Activated CD4-positive, alpha-beta T cell treated with anti-CD3 and anti-CD28 coated beads for 4 hours (primary cell): ENCODE measurements around the gene ELOVL7.
"Not testable (repeated sequence)": the region's sequence is repeated elsewhere in the genome, so short reads cannot be mapped to it uniquely, and the experiment has no call there.

ENCODE experiments used
- DNase-seq, 2 donors: peaks; one replicate each; pipeline ENCODE4 v3.0.0-alpha.2; 2020

Gene ELOVL7

GRCh38 chr5:60843936-60844905, at the start of gene ELOVL7:
Gene ELOVL7 (minus strand): TSS chr5:60844269. CDS start chr5:60787397, 56,872 bp downstream.
- no peak for DNase-seq

- no peak for DNase-seq
Measured at GRCh38 chr5:60893521-60893920, 49.5 kb upstream of the ELOVL7 start.

- DNase-seq, result no peak
Measured at GRCh38 chr5:60891667-60892066, 47.6 kb upstream of the ELOVL7 start.

DNA sequence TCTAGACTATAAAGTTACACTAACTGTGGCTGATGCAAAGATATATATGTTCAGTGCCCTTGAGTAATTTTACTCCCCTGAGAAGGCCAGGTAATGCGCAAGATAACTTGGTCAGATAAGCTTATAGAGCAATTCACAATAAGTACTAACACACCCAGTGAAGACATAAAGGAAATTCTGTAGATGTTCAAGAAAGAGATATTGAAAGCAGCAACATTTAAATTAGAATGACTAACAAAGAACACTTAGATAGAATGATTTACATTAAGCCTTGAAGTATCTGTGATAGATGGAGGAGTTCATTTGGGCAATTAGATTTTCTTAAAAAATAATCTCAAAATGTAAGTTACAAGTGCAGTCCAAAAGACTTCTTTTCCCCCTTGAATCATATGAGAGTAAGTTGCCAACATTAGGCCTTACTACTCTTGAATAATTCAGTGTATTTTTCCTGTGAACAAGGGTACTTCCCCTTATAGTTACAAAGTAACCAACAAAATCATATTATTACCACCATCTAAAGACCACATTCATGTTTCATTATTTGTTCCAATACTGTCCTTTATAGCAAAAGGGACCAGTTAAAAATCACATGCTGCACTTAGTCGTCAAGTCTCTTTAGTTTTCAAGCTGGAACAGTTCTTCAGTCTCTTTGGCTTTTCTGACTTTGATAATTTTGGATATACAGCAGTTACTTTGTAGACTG, 44.4 kb upstream of the ELOVL7 start:
- DNase-seq, result no peak

GRCh38 chr5:60887746-60888145, 43.7 kb upstream of the ELOVL7 start:
- DNase-seq, result no peak

DNA sequence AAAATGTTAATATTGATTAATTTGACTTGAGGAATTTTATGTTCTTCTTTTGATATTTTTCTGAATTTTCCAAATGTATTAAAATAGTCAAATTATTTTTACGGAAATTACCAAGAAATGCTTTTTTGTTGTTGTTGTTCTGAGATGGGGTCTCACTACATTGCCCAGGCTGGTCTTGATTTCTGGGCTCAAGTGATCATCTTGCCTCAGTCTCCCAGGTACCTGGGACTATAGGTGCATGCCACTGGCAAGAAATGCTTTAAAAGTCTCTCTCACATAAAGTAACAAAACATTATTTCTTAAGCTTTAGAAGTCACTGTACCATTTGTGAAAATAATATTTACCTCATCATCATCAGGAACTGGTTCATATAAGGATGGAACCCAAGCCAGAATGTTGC, 43.0 kb upstream of the ELOVL7 start:
- DNase-seq, result no peak

GRCh38 chr5:60886158-60886557, 42.1 kb upstream of the ELOVL7 start:
- DNase-seq, result no peak

- DNase-seq, result no peak
Measured at GRCh38 chr5:60883229-60883628, 39.2 kb upstream of the ELOVL7 start.

DNA sequence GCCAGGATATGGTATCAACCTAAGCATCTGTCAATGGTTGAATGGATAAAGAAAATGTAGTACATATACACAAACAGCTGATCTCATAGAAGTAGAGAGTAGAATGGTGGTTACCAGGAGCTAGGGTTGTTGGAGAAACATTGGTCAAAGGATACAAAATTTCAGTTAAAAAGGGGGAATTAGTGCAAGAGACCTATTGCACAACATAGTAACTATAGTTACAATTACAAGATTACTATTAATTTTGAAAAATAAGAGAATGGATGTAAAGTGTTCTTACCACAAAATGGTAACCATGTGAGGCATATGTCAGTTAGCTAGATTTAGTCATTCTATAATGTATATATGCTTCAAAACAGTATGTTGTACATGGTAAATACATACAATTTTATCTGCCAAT, 28.8 kb upstream of the ELOVL7 start:
- no peak for DNase-seq

DNA sequence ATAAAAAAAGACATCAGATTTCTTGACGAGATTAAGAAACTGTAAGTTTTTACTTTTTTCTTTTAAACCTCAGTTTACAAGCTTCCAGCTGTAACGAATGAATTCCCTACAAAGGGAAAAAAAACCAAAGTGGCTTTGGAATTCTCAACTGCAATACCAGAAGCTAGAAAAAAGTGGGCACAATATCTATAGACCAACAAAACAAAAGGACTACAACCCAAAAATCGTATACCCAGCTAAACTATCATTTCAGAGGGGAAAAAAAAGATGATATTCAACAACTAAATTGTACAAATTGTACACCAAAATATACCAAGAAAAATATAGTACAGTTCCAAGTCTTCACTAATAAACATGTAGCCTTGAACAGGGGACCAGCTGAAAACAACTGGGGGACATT, 26.8 kb upstream of the ELOVL7 start:
- no peak for DNase-seq

GRCh38 chr5:60860572-60860971, 16.5 kb upstream of the ELOVL7 start:
- DNase-seq, result not testable (repeated sequence)

DNA sequence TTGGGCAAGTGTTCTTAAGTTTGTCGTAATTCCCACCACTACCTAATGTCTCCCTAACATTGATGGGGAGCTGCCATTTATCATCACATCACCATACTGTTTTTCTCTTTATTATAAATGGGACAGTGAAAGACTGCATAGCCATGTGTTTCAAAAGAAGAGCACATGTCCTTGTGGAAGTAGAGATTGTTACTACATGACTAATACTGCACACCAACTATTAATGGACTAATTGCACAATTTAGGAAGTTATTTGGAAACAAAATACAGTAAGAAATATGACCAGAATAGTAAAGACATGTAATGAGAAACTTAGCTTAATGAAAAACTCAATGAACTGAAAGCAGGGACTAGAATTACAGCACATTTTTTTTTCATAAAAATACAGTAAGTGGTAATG, 12.0 kb upstream of the ELOVL7 start:
- DNase-seq, result no peak

DNA sequence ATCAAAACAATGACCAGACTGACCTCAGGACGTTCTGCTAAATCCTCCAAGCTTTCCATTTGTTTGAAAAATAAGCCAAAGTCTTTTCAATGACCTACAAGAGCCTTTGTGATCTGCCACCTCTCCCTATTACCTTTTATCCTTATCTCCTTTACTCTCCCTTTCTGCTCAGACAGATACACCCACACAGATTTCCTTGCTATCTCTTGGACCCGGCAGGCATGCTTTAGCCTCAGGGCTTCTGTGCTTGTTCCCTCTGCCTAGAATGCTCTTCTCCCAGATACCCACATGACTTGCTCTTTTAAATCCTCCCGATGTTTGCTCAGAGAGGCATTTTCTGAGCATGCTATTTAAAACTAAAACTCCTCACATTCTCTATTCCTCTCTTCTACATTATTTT, 8.9 kb upstream of the ELOVL7 start:
- no peak for DNase-seq

- no peak for DNase-seq
Measured at GRCh38 chr5:60852317-60852716, 8.2 kb upstream of the ELOVL7 start.

- DNase-seq, result no peak
Measured at GRCh38 chr5:60851626-60852025, 7.6 kb upstream of the ELOVL7 start.

GRCh38 chr5:60846298-60846697, 2.2 kb upstream of the ELOVL7 start:
- no peak for DNase-seq

GRCh38 chr5:60843386-60843935, 608 bp downstream of the ELOVL7 start:
- DNase-seq, result no peak

DNA sequence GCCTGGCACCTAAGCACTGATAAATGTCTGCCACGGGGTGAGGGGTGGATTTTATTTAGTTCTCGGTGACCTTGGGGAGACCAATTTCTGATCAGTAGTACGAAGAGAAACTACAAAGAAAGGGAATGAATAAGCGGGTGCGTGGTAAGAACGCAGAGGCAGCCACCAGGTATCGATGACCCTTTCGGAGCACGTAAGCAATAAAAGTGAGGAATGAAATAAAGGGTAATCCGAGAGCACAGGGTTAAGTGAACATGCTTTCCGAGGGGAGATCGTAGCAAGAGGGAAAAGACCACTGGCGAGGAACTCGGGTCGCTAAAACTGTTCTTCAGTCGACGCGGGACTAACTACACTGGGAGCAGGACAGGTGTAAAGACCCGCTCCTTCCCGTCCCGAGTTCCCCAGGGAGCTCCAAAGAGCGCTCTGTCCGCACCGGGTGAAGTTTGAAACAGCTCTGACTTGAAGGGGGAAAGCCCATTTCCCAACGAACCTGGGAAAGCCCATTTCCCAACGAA, 1.1 kb downstream of the ELOVL7 start:
- DNase-seq, result no peak

GRCh38 chr5:60841361-60841760, 2.7 kb downstream of the ELOVL7 start:
- DNase-seq, result no peak

GRCh38 chr5:60836131-60836530, 7.9 kb downstream of the ELOVL7 start:
- DNase-seq, result no peak

DNA sequence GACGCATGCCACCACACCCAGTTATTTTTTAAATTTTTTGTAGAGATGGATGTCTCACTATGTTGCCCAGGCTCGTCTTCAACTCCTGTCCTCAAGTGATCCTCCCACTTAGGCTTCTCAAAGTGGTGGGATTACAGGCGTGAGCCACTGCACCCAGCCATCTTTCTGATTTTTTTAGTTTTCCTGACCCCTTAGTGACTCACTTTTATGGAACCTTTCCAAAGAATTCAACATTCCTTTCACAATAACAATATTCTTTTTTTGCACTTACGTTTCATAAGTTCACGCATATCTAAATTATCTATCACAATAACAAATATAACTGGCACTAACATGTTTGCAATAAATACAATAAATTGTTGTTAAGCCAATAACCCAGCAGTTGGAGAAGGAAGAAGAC, 8.5 kb downstream of the ELOVL7 start:
- no peak for DNase-seq

DNA sequence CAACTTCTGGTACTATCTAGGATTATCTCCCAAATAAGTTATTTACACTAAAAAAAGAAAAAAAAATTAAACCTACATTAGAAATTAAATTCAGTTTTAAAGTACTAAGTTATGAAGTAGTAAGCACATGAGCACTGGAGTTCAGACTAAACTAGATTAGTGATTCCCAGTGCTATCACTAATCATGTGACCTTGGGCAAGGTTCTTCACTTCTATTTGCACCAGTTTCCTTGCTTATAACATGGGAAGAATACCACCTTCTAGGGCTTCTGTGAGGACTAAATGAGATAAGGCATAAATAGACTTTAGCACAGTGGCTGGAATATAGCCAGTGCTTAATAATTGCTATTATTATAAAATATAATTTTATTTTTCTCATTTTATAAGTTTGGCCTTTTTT, 10.5 kb downstream of the ELOVL7 start:
- no peak for DNase-seq

DNA sequence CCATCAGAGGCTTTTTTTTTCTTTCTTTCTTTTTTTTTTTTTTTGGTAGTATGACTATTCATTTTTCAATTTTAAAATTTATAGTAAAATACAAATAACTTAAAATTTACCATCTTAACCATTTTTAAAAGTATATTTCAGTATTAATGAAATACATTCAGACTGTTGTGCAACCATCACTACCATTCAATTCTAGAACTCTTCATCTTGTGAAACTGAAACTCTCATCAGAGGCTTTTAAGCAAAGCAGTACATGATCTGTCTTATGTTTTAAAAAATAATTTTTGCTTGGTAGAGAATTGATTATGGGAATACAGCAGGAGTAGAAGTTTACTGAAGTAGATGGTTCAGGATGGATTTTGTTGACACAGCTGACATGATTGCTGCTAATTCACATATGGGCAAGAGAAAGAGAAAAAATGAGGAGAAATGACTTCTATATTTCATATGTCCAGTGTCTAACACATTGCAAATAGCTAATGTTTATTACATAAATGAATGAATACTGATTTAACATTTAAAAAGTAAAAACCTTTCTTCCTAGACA, 13.4 kb downstream of the ELOVL7 start:
- no peak for DNase-seq
